Jurkat, Clone E6-1 (cell line): Measurements from ENCODE around the gene IQGAP1.

Experiments
- DNase-seq: peaks from one replicate; pipeline ENCODE4 v3.0.0-alpha.2; 2011; ENCODE audit warnings: low read depth, low spot score
- H3K4me3 ChIP-seq: 2 replicates; pipeline ENCODE4 v1.5.1; 2011; ENCODE audit warnings: mild to moderate bottlenecking, low read length, control low read depth, moderate library complexity

Gene IQGAP1

GRCh38 chr15:90465930-90466567 lies 78.0 kb downstream of the IQGAP1 start:
- no peak overlapping the region for H3K4me3 ChIP-seq
- DNase-seq = no peak

- DNase-seq = no peak
- no peak overlapping the region for H3K4me3 ChIP-seq
These were observed 81.7 kb downstream of the IQGAP1 start for GRCh38 chr15:90469723-90470122.

GRCh38 chr15:90470453-90470852 lies 82.4 kb downstream of the IQGAP1 start:
- H3K4me3 ChIP-seq = no peak overlapping the region
- no peak for DNase-seq

- H3K4me3 ChIP-seq = no peak overlapping the region
- DNase-seq = no peak
These were observed 83.1 kb downstream of the IQGAP1 start for GRCh38 chr15:90471126-90471525.

GRCh38 chr15:90471769-90472168 lies 83.7 kb downstream of the IQGAP1 start:
- no peak overlapping the region for H3K4me3 ChIP-seq
- DNase-seq = no peak

GRCh38 chr15:90478846-90479481 lies 90.9 kb downstream of the IQGAP1 start:
- H3K4me3 ChIP-seq = no peak overlapping the region
- no peak for DNase-seq

- DNase-seq = no peak
- H3K4me3 ChIP-seq = no peak overlapping the region
These were observed 91.6 kb downstream of the IQGAP1 start for GRCh38 chr15:90479656-90480055.

- DNase-seq = peak; percentile 91
- no peak overlapping the region for H3K4me3 ChIP-seq
These were observed 93.0 kb downstream of the IQGAP1 start for GRCh38 chr15:90481023-90481422.

- peak; percentile 57 for DNase-seq
- H3K4me3 ChIP-seq = no peak overlapping the region
These were observed 94.3 kb downstream of the IQGAP1 start for GRCh38 chr15:90482124-90483011.

- H3K4me3 ChIP-seq = no peak overlapping the region
- DNase-seq = no peak
These were observed 94.9 kb downstream of the IQGAP1 start for GRCh38 chr15:90483012-90483307.

GRCh38 chr15:90483637-90484036 lies 95.6 kb downstream of the IQGAP1 start:
- no peak for DNase-seq
- H3K4me3 ChIP-seq = no peak overlapping the region

GRCh38 chr15:90487186-90487585 lies 99.1 kb downstream of the IQGAP1 start:
- DNase-seq = no peak
- no peak overlapping the region for H3K4me3 ChIP-seq

- H3K4me3 ChIP-seq = no peak overlapping the region
- DNase-seq = no peak
These were observed 101.5 kb downstream of the IQGAP1 start for GRCh38 chr15:90489514-90489913.

GRCh38 chr15:90489944-90490343 lies 101.9 kb downstream of the IQGAP1 start:
- H3K4me3 ChIP-seq = no peak overlapping the region
- no peak for DNase-seq

GRCh38 chr15:90493647-90494046 lies 105.6 kb downstream of the IQGAP1 start:
- H3K4me3 ChIP-seq = no peak overlapping the region
- peak; percentile 50 for DNase-seq

- no peak for DNase-seq
- H3K4me3 ChIP-seq = no peak overlapping the region
These were observed 107.0 kb downstream of the IQGAP1 start for GRCh38 chr15:90495067-90495466.

- H3K4me3 ChIP-seq = no peak overlapping the region
- no peak for DNase-seq
These were observed 108.7 kb downstream of the IQGAP1 start for GRCh38 chr15:90496791-90497190.

- no peak for DNase-seq
- H3K4me3 ChIP-seq = no peak overlapping the region
These were observed 109.3 kb downstream of the IQGAP1 start for GRCh38 chr15:90497376-90497775.

- no peak for DNase-seq
These were observed 109.9 kb downstream of the IQGAP1 start for GRCh38 chr15:90497912-90498311.

GRCh38 chr15:90500171-90500570 lies 112.1 kb downstream of the IQGAP1 start:
- DNase-seq = no peak
- H3K4me3 ChIP-seq = no peak overlapping the region

More at GRCh38 chr15:90497912-90498311, 109.9 kb downstream of the IQGAP1 start:
- H3K4me3 ChIP-seq = no peak overlapping the region
